Measurements from ENCODE around the gene JARID2.

DNA sequence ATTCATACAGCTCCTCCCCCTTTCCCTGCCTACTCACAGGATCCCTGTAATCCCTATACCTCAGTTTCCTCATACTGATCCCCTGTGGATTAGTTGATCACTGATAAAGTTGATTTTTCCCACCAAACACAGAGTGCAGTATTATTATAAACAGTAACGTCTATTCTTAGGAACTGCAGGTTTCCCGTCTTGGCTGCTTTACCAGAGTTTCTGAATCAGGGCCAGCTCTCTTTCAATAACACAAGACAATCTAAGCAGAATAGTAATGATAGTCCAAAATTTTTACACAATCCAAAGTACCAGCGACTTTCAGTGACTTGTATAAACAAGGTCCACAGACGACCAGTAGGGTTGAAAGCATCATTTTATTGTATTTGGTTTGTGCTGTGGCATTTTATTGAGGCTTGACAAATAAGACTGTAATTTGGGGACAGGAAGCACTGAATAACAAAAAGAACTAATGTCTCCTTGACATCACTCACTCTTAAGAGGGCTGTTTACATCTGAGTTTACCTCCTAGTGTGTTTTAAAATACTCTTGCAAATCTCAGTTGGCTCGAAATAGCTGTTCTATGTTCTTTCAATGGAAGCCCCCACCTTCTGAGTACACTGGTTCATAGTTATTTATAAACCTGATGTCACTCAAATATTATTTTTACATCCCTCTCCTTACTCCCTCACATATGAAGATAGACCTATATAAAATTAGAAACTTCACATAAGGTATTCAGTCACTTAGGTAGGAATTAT is 6.1 kb upstream of the JARID2 start:
- no peak for TF ChIP-seq EZH2phosphoT487 (conservative IDR thresholded peaks at IDR 0.05; ENCODE audit: low read length)
- TF ChIP-seq, protein P1, sequence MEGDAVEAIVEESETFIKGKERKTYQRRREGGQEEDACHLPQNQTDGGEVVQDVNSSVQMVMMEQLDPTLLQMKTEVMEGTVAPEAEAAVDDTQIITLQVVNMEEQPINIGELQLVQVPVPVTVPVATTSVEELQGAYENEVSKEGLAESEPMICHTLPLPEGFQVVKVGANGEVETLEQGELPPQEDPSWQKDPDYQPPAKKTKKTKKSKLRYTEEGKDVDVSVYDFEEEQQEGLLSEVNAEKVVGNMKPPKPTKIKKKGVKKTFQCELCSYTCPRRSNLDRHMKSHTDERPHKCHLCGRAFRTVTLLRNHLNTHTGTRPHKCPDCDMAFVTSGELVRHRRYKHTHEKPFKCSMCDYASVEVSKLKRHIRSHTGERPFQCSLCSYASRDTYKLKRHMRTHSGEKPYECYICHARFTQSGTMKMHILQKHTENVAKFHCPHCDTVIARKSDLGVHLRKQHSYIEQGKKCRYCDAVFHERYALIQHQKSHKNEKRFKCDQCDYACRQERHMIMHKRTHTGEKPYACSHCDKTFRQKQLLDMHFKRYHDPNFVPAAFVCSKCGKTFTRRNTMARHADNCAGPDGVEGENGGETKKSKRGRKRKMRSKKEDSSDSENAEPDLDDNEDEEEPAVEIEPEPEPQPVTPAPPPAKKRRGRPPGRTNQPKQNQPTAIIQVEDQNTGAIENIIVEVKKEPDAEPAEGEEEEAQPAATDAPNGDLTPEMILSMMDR (IDR thresholded peaks at IDR 0.05; ENCODE audit: insufficient read depth, low read length, poor library complexity, severe bottlenecking), result no peak

Data from SU-DHL-6 (cell line).